Mesendoderm (in vitro differentiated cells): ENCODE data around the gene TAB3.

Experiments used
- DNase-seq: peaks from one replicate; pipeline ENCODE4 v3.0.0; 2013
- H2AK5ac ChIP-seq: 2 replicates; pipeline ENCODE4 v1.6.1; 2013; ENCODE audit warnings: low read length, inconsistent platforms
- H2BK120ac ChIP-seq: 2 replicates; pipeline ENCODE4 v1.6.1; 2013; ENCODE audit warnings: low read depth, mild to moderate bottlenecking, low read length, moderate library complexity, mixed read lengths
- H2BK15ac ChIP-seq: replicated peaks from 2 replicates; pipeline ENCODE4 v1.6.1; 2013; ENCODE audit warnings: low read depth, mild to moderate bottlenecking, moderate library complexity
- H2BK5ac ChIP-seq: 2 replicates; pipeline ENCODE4 v1.6.1; 2013; ENCODE audit warnings: low read length, inconsistent platforms
- H3K18ac ChIP-seq: 2 replicates; pipeline ENCODE4 v1.6.1; 2013; ENCODE audit warnings: mild to moderate bottlenecking, low read length, mixed read lengths
- H3K23ac ChIP-seq: one replicate; pipeline ENCODE4 v1.6.1; 2013; ENCODE audit warnings: low read length
- H3K27ac ChIP-seq: 2 replicates; pipeline ENCODE4 v1.5.1; 2013; ENCODE audit warnings: low read depth, mild to moderate bottlenecking, inconsistent platforms, low read length, moderate library complexity
- H3K27me3 ChIP-seq: 2 replicates; pipeline ENCODE4 v1.6.1; 2013; ENCODE audit warnings: low read length, control low read depth, mild to moderate bottlenecking, inconsistent platforms; ENCODE audit not compliant: insufficient read depth, poor library complexity
- H3K36me3 ChIP-seq: 2 replicates; pipeline ENCODE4 v1.6.1; 2013; ENCODE audit warnings: low read length, inconsistent platforms; ENCODE audit not compliant: control insufficient read depth, insufficient read depth
- H3K4ac ChIP-seq: one replicate; pipeline ENCODE4 v1.6.1; 2013; ENCODE audit warnings: low read depth, mild to moderate bottlenecking, low read length, moderate library complexity
- H3K4me1 ChIP-seq: 2 replicates; pipeline ENCODE4 v1.6.1; 2013; ENCODE audit warnings: low read depth, low read length, inconsistent platforms; ENCODE audit not compliant: control insufficient read depth
- H3K4me2 ChIP-seq: 2 replicates; pipeline ENCODE4 v1.6.1; 2013; ENCODE audit warnings: low read length
- H3K4me3 ChIP-seq: 2 replicates; pipeline ENCODE4 v1.5.1; 2013; ENCODE audit warnings: mild to moderate bottlenecking, low read length
- H3K56ac ChIP-seq: one replicate; pipeline ENCODE4 v1.6.1; 2013; ENCODE audit warnings: low read length
- H3K79me1 ChIP-seq: 2 replicates; pipeline ENCODE4 v1.6.1; 2013; ENCODE audit warnings: low read length, inconsistent platforms
- H3K79me2 ChIP-seq: 2 replicates; pipeline ENCODE4 v1.6.1; 2013; ENCODE audit warnings: mild to moderate bottlenecking, low read length; ENCODE audit not compliant: control insufficient read depth, insufficient read depth
- H3K9ac ChIP-seq: 2 replicates; pipeline ENCODE4 v1.6.1; 2013; ENCODE audit warnings: low read length, inconsistent platforms
- H4K5ac ChIP-seq: one replicate; pipeline ENCODE4 v1.6.1; 2013; ENCODE audit warnings: low read length
- H4K8ac ChIP-seq: one replicate; pipeline ENCODE4 v1.6.1; 2013; ENCODE audit warnings: low read depth, mild to moderate bottlenecking, control low read depth, low read length, moderate library complexity
- WGBS: extraction: QIAGEN DNeasy Blood & Tissue Kit; methylation state at CpG from one replicate; pipeline ENCODE4 v1.1.7; 2013; ENCODE audit warnings: low lambda C conversion rate, missing lambda C conversion rate; ENCODE audit not compliant: insufficient coverage; ENCODE audit errors: extremely low coverage; 5-methylcytosine and 5-hydroxymethylcytosine counted together

Gene TAB3

DNA sequence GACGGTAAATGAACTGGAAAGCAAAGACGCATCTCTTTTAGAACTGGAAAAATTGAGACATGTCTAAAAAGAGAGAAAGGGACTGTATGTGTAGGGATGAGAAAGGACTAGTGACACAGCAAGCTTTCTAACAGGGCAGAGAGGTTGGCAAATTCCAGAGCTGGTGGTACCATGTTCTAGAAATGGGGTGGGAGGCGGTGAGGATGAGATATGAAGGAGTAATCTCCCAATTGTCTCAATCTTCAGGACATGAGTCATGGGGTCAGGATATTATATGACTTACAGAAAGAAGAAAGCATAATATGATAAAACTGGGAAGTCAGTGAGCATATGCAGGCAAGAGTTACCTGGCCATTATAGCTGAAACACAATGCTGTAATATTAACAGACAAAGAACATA lies 14.2 kb downstream of the TAB3 start:
- Histone ChIP-seq H3K4me3 (no peak overlapping the region), H3K4ac (no peak overlapping the region), H2AK5ac (no peak overlapping the region), H3K18ac (no peak overlapping the region), H2BK5ac (no peak overlapping the region), H3K9ac (no peak overlapping the region), H4K8ac (no peak overlapping the region), H3K56ac (no peak overlapping the region), H2BK15ac (no peak overlapping the region), H4K5ac (no peak overlapping the region), H3K36me3 (no peaks in the 10 kb centered on the region), H3K4me2 (no peak overlapping the region), H2BK120ac (no peak overlapping the region), H3K27me3 (no peaks in the 10 kb centered on the region), H3K4me1 (no peaks in the 10 kb centered on the region), H3K27ac (no peak overlapping the region), H3K23ac (no peak overlapping the region), H3K79me1 (no peaks in the 10 kb centered on the region), H3K79me2 (no peaks in the 10 kb centered on the region)
- no peak for DNase-seq
- no CpG with 5 or more reads among the region's 3 CpGs for WGBS

- H3K9ac ChIP-seq: no peak overlapping the region
- no peaks in the 10 kb centered on the region for H3K27me3 ChIP-seq
- H3K18ac ChIP-seq: no peak overlapping the region
- no peak overlapping the region for H3K27ac ChIP-seq
- no peak overlapping the region for H3K4me2 ChIP-seq
- DNase-seq: no peak
- no peak overlapping the region for H3K4ac ChIP-seq
- no CpG with 5 or more reads among the region's 2 CpGs for WGBS
- H4K8ac ChIP-seq: no peak overlapping the region
- no peak overlapping the region for H2BK120ac ChIP-seq
- no peaks in the 10 kb centered on the region for H3K79me2 ChIP-seq
- H2BK5ac ChIP-seq: no peak overlapping the region
- H3K23ac ChIP-seq: no peak overlapping the region
- no peaks in the 10 kb centered on the region for H3K4me1 ChIP-seq
- H3K36me3 ChIP-seq: no peaks in the 10 kb centered on the region
- H4K5ac ChIP-seq: no peak overlapping the region
- H3K79me1 ChIP-seq: no peaks in the 10 kb centered on the region
- no peak overlapping the region for H2BK15ac ChIP-seq
- H3K4me3 ChIP-seq: no peak overlapping the region
- H3K56ac ChIP-seq: no peak overlapping the region
- H2AK5ac ChIP-seq: no peak overlapping the region
Measured at GRCh38 chrX:30870572-30870971, 18.5 kb downstream of the TAB3 start.

GRCh38 chrX:30865612-30866011 lies 23.4 kb downstream of the TAB3 start:
- Histone ChIP-seq H3K27me3 (no peaks in the 10 kb centered on the region), H2AK5ac (no peak overlapping the region), H3K23ac (no peak overlapping the region), H3K56ac (no peak overlapping the region), H3K9ac (no peak overlapping the region), H4K5ac (no peak overlapping the region), H4K8ac (no peak overlapping the region), H3K4me3 (no peak overlapping the region), H3K4me2 (no peak overlapping the region), H3K79me2 (no peaks in the 10 kb centered on the region), H3K36me3 (no peaks in the 10 kb centered on the region), H2BK120ac (no peak overlapping the region), H3K79me1 (no peaks in the 10 kb centered on the region), H3K18ac (no peak overlapping the region), H3K27ac (no peak overlapping the region), H2BK15ac (no peak overlapping the region), H3K4me1 (no peaks in the 10 kb centered on the region), H2BK5ac (no peak overlapping the region), H3K4ac (no peak overlapping the region)
- WGBS: no CpG with 5 or more reads among the region's 1 CpG
- DNase-seq: no peak

GRCh38 chrX:30865015-30865414 lies 24.0 kb downstream of the TAB3 start:
- no peak overlapping the region for H4K8ac ChIP-seq
- H3K56ac ChIP-seq: no peak overlapping the region
- no peaks in the 10 kb centered on the region for H3K36me3 ChIP-seq
- peak; percentile 64 for DNase-seq
- H2BK120ac ChIP-seq: no peak overlapping the region
- H3K4ac ChIP-seq: no peak overlapping the region
- no peak overlapping the region for H3K9ac ChIP-seq
- no peak overlapping the region for H2BK5ac ChIP-seq
- no peaks in the 10 kb centered on the region for H3K79me2 ChIP-seq
- H2BK15ac ChIP-seq: no peak overlapping the region
- no peak overlapping the region for H3K23ac ChIP-seq
- H4K5ac ChIP-seq: no peak overlapping the region
- H3K4me3 ChIP-seq: no peak overlapping the region
- H3K27ac ChIP-seq: no peak overlapping the region
- H3K27me3 ChIP-seq: no peaks in the 10 kb centered on the region
- H2AK5ac ChIP-seq: no peak overlapping the region
- no peak overlapping the region for H3K18ac ChIP-seq
- no peaks in the 10 kb centered on the region for H3K79me1 ChIP-seq
- H3K4me1 ChIP-seq: no peaks in the 10 kb centered on the region
- no CpG with 5 or more reads among the region's 3 CpGs for WGBS
- no peak overlapping the region for H3K4me2 ChIP-seq

DNA sequence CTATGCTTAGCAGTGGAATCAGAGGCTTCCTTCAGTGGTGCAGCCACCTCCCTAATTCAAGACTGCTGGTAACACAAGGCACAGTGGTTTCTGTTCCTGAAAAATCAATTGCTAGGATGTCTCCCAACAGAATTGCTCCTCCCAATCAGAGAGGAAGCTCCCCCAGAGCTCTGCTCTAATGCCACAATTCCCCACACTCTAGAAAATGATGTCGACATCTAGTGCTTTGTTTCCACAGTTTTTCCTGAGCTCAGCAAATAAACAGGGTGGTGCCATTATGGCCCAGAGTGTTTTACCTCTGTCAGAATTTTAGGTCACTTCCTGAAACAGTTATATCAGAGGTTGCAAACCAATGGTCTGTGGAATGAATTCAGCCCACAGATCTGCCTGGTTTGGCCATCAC lies 24.7 kb downstream of the TAB3 start:
- Histone ChIP-seq H3K4me3 (no peak overlapping the region), H4K5ac (no peak overlapping the region), H3K23ac (no peak overlapping the region), H3K18ac (no peak overlapping the region), H2BK15ac (no peak overlapping the region), H3K36me3 (no peaks in the 10 kb centered on the region), H2BK120ac (no peak overlapping the region), H3K79me1 (no peaks in the 10 kb centered on the region), H3K4me1 (no peaks in the 10 kb centered on the region), H3K27ac (no peak overlapping the region), H2BK5ac (no peak overlapping the region), H3K79me2 (no peaks in the 10 kb centered on the region), H2AK5ac (no peak overlapping the region), H3K4me2 (no peak overlapping the region), H3K56ac (no peak overlapping the region), H3K9ac (no peak overlapping the region), H4K8ac (no peak overlapping the region), H3K27me3 (no peaks in the 10 kb centered on the region), H3K4ac (no peak overlapping the region)
- WGBS: no CpG with 5 or more reads among the region's 1 CpG
- no peak for DNase-seq

- H2BK5ac ChIP-seq: no peak overlapping the region
- no peak overlapping the region for H3K27ac ChIP-seq
Measured at GRCh38 chrX:30863974-30864373, 25.1 kb downstream of the TAB3 start.

More at GRCh38 chrX:30863974-30864373, 25.1 kb downstream of the TAB3 start:
- DNase-seq: no peak
- Histone ChIP-seq H3K4ac (no peak overlapping the region), H2AK5ac (no peak overlapping the region), H3K23ac (no peak overlapping the region), H3K36me3 (no peaks in the 10 kb centered on the region), H3K27me3 (no peaks in the 10 kb centered on the region), H2BK15ac (no peak overlapping the region), H4K5ac (no peak overlapping the region), H3K56ac (no peak overlapping the region), H4K8ac (no peak overlapping the region), H3K9ac (no peak overlapping the region), H3K79me2 (no peaks in the 10 kb centered on the region), H2BK120ac (no peak overlapping the region), H3K18ac (no peak overlapping the region), H3K4me2 (no peak overlapping the region), H3K79me1 (no peaks in the 10 kb centered on the region), H3K4me3 (no peak overlapping the region), H3K4me1 (no peaks in the 10 kb centered on the region)
- WGBS: no CpG with 5 or more reads among the region's 1 CpG
